SJCRH30 (cell line): ENCODE data around the gene LMLN. TPM values are rescaled to one million over a fixed set of nuclear protein-coding genes. Genes with fewer than 3 reads are reported as not detected.

Experiments used
- total RNA-seq: library from RNA; depleted of rRNA; stranded (reverse); fragments of >200 nt; shearing (Covaris generic); gene quantifications from 2 replicates; pipeline ENCODE4 v1.2.3, GENCODE V29; 2014; rRNA removed

LMLN gene
- total RNA-seq, 1 experiment from 2014 or later, result 0.73 TPM

Other genes starting within 250 kb of the LMLN start
- gene RUBCN, start 223.3 kb upstream of the LMLN start, total RNA-seq, result 15.4 and 16.1 TPM in 2 replicates
- gene FYTTD1, start 210.3 kb upstream of the LMLN start, total RNA-seq, result 61.4 and 67.4 TPM in 2 replicates
- 79.8 and 144 TPM in 2 replicates for gene LRCH3, start 169.0 kb upstream of the LMLN start, total RNA-seq
- gene RPL35A, start 10.0 kb upstream of the LMLN start, total RNA-seq, result 1,283 and 1,426 TPM in 2 replicates